K562 (cell line): ENCODE measurements around the gene PPIF. TPM values are rescaled to one million over a fixed set of nuclear protein-coding genes. Genes with fewer than 3 reads are reported as not detected.

Source experiments
- EZH2 ChIP-seq: IDR thresholded peaks from 2 replicates; pipeline ENCODE4 v1.6.1; 2012; ENCODE audit warnings: low read depth, mild to moderate bottlenecking, inconsistent platforms, low read length, borderline replicate concordance
- MITF ChIP-seq: IDR thresholded peaks from 2 replicates; pipeline ENCODE4 v1.6.1; 2014; ENCODE audit warnings: antibody characterized with exemption
- MYC ChIP-seq, 2 experiments: fragments of 250-450 bp in 1 of 2; sonication (Bioruptor Pico) in 1 of 2; IDR thresholded peaks; 2 replicates each; pipeline versions ENCODE4 v1.5.1 to v1.6.1; 2012 to 2021; ENCODE audit warnings: low read depth in 2 of 2, borderline replicate concordance in 1 of 2, improper control_type of control experiment in 1 of 2, low read length in 1 of 2, mild to moderate bottlenecking in 1 of 2, moderate library complexity in 1 of 2
- SNRNP70 ChIP-seq: fragments of 200-400 bp; formaldehyde crosslinking; optimal IDR thresholded peaks from 2 replicates; pipeline ENCODE3; 2017; ENCODE audit warnings: low read depth, low read length
- polyA plus RNA-seq, 8 experiments: library from polyadenylated mRNA; depleted of rRNA in 4 of 8; stranded (reverse) in 5 of 8; unstranded in 3 of 8; fragments of >200 nt; fragmentation: Nextera tagmentation in 2 of 8; fragmentation: Illumina TruSeq in 1 of 8; extraction: Ambion mirVana in 2 of 8; extraction: Trizol in 1 of 8; gene quantifications; 2 replicates each; pipeline versions ENCODE4 v1.2.1 to v1.2.3, GENCODE V29; 2011 to 2014; ENCODE audit warnings: inconsistent platforms in 1 of 8, missing spikeins in 1 of 8
- total RNA-seq, 7 experiments: library from RNA; depleted of rRNA in 6 of 7; stranded (reverse); fragments of >200 nt in 6 of 7; fragmentation: Illumina TruSeq in 2 of 7; extraction: Trizol in 2 of 7; gene quantifications; 2 replicates each; pipeline versions ENCODE4 v1.2.1 to v1.2.3, GENCODE V29; 2011 to 2021; ENCODE audit warnings: low replicate concordance in 1 of 7
- TF ChIP-seq, protein P1 (sequence below): sonication (generic); formaldehyde crosslinking; IDR thresholded peaks from 2 replicates; pipeline ENCODE4 v1.9.0; 2022; ENCODE audit warnings: mild to moderate bottlenecking, missing genetic modification reagents
- TF ChIP-seq, protein P2 (sequence below): fragments of 200-600 bp; sonication (generic); IDR thresholded peaks from one replicate; pipeline ENCODE4 v1.6.1; 2012; ENCODE audit warnings: mild to moderate bottlenecking, low read depth, low read length, inconsistent platforms

PPIF gene
- total and polyA plus RNA-seq, 9 of the 15 experiments (the other 6 are each of a cell fraction or from before 2014, with no cell fraction given), result 40.9 to 287 (median 117) TPM

- TF ChIP-seq MITF, result no peak
- TF ChIP-seq EZH2, result no peak
- TF ChIP-seq MYC (IDR thresholded peaks at IDR 0.05; ENCODE audit: low read depth, low read length), result no peak
- TF ChIP-seq MYC (CRISPR knock-in tag; IDR thresholded peaks at IDR 0.05; ENCODE audit: borderline replicate concordance, low read depth), result no peak
- TF ChIP-seq, protein P1, sequence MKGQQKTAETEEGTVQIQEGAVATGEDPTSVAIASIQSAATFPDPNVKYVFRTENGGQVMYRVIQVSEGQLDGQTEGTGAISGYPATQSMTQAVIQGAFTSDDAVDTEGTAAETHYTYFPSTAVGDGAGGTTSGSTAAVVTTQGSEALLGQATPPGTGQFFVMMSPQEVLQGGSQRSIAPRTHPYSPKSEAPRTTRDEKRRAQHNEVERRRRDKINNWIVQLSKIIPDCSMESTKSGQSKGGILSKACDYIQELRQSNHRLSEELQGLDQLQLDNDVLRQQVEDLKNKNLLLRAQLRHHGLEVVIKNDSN (CRISPR knock-in tag), result no peak
- TF ChIP-seq SNRNP70, result no peak
- TF ChIP-seq, protein P2, sequence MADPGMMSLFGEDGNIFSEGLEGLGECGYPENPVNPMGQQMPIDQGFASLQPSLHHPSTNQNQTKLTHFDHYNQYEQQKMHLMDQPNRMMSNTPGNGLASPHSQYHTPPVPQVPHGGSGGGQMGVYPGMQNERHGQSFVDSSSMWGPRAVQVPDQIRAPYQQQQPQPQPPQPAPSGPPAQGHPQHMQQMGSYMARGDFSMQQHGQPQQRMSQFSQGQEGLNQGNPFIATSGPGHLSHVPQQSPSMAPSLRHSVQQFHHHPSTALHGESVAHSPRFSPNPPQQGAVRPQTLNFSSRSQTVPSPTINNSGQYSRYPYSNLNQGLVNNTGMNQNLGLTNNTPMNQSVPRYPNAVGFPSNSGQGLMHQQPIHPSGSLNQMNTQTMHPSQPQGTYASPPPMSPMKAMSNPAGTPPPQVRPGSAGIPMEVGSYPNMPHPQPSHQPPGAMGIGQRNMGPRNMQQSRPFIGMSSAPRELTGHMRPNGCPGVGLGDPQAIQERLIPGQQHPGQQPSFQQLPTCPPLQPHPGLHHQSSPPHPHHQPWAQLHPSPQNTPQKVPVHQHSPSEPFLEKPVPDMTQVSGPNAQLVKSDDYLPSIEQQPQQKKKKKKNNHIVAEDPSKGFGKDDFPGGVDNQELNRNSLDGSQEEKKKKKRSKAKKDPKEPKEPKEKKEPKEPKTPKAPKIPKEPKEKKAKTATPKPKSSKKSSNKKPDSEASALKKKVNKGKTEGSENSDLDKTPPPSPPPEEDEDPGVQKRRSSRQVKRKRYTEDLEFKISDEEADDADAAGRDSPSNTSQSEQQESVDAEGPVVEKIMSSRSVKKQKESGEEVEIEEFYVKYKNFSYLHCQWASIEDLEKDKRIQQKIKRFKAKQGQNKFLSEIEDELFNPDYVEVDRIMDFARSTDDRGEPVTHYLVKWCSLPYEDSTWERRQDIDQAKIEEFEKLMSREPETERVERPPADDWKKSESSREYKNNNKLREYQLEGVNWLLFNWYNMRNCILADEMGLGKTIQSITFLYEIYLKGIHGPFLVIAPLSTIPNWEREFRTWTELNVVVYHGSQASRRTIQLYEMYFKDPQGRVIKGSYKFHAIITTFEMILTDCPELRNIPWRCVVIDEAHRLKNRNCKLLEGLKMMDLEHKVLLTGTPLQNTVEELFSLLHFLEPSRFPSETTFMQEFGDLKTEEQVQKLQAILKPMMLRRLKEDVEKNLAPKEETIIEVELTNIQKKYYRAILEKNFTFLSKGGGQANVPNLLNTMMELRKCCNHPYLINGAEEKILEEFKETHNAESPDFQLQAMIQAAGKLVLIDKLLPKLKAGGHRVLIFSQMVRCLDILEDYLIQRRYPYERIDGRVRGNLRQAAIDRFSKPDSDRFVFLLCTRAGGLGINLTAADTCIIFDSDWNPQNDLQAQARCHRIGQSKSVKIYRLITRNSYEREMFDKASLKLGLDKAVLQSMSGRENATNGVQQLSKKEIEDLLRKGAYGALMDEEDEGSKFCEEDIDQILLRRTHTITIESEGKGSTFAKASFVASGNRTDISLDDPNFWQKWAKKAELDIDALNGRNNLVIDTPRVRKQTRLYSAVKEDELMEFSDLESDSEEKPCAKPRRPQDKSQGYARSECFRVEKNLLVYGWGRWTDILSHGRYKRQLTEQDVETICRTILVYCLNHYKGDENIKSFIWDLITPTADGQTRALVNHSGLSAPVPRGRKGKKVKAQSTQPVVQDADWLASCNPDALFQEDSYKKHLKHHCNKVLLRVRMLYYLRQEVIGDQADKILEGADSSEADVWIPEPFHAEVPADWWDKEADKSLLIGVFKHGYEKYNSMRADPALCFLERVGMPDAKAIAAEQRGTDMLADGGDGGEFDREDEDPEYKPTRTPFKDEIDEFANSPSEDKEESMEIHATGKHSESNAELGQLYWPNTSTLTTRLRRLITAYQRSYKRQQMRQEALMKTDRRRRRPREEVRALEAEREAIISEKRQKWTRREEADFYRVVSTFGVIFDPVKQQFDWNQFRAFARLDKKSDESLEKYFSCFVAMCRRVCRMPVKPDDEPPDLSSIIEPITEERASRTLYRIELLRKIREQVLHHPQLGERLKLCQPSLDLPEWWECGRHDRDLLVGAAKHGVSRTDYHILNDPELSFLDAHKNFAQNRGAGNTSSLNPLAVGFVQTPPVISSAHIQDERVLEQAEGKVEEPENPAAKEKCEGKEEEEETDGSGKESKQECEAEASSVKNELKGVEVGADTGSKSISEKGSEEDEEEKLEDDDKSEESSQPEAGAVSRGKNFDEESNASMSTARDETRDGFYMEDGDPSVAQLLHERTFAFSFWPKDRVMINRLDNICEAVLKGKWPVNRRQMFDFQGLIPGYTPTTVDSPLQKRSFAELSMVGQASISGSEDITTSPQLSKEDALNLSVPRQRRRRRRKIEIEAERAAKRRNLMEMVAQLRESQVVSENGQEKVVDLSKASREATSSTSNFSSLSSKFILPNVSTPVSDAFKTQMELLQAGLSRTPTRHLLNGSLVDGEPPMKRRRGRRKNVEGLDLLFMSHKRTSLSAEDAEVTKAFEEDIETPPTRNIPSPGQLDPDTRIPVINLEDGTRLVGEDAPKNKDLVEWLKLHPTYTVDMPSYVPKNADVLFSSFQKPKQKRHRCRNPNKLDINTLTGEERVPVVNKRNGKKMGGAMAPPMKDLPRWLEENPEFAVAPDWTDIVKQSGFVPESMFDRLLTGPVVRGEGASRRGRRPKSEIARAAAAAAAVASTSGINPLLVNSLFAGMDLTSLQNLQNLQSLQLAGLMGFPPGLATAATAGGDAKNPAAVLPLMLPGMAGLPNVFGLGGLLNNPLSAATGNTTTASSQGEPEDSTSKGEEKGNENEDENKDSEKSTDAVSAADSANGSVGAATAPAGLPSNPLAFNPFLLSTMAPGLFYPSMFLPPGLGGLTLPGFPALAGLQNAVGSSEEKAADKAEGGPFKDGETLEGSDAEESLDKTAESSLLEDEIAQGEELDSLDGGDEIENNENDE, result no peak
- TF ChIP-seq, all 486 proteins: peak for 0
Measured at GRCh38 chr10:79393924-79394610, 46.8 kb downstream of the PPIF start (continued).
